NCI-H2196 (cell line): ENCODE measurements around the gene KCTD7.
A peak's percentile ranks its signal among the peaks of the same experiment; 100 is the strongest.
"Not testable (repeated sequence)": the region's sequence is repeated elsewhere in the genome, so short reads cannot be mapped to it uniquely, and the experiment has no call there.

Experiments
- DNase-seq: peaks from one replicate; lab custom pipeline; 2025; ENCODE audit not compliant: unreplicated experiment; lab: John Stamatoyannopoulos, UW

Gene KCTD7

DNA sequence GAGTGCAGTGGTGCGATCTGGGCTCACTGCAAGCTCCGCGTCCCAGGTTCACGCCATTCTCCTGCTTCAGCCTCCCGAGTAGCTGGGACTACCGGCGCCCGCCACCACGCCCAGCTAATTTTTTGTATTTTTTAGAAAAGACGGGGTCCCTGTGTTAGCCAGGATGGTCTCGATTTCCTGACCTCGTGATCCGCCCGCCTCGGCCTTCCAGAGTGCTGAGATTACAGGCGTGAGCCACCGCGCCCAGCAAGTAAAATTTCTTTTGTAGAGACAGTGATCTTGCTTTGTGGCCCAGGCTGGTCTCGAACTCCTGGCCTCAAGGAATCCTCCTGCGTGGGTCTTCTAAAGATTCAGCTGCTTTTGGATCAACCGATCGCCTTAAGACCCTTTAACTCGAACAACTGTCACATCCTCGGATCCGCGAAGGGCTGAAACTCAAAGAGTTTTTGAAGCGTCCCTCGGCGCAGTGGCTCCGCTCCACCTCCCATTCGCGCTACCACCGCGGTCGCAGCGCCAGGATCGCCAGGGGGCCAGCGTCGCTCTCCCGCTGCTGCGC, 25.1 kb downstream of the KCTD7 start:
- DNase-seq, result not testable (repeated sequence)

DNA sequence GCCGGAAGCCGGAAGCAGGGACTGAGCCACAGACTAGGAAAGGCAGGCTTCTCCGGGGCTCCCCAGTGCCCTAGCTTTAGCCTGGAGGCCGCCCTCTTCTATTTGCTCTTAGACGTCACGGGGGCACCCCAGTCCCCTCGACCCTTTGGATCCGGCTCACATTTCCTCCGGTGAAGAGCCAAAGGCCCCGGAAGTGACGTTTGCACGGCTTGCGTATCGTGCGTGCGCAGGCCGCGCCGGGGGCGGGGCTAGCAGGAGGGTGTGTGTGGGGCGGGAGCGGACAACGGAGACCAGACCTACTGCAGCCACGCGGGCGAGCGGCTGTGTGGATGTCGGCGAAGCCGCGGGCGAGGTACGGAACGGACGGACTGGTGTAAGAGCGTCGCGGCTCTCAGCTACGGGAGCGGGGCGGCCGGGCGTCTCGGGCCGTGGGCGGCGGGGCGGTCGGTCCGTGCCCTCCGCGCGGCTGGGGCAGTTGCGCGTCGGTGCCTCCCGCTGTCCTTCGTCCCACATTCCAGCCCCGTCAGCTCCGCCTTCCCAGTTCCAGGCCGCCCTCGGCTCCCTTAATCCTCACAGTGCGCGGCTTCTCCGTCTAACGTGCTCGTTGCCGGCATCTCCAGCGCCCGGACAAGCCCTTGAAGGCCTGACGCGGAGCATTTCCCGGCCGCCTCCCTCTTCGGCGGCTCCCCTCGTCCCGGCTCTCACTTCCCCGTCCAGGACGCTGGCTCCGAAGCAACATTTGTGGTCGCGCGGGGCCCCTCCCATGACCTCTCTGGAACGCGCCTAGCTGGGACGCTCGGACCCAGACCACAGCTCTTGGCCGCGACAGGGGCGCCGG, 25.8 kb downstream of the KCTD7 start:
- DNase-seq, result peak; percentile 99

- not testable (repeated sequence) for DNase-seq
These were observed 26.6 kb downstream of the KCTD7 start for GRCh38 chr7:66655113-66655806.

GRCh38 chr7:66655826-66656485, 27.3 kb downstream of the KCTD7 start:
- not testable (repeated sequence) for DNase-seq

DNA sequence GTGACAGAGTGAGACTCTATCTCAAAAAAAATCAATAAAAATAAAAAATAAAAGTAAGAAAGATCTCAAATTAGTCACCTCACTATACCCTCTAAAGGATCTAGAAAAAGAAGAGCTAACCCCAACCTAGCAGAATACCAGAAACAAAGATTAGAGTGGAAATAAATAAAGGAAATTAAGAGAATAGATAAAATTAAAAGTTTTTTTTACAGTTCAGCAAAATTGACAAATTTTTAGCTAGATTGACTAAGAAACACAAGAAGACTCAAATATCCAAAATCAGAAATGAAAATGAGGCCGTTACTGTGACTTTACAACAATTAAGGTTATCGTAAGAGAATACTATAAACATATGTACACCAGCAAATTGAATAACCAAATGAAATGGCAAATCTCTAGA, 29.1 kb downstream of the KCTD7 start:
- DNase-seq, result no peak

- DNase-seq, result no peak
These were observed 34.1 kb downstream of the KCTD7 start for GRCh38 chr7:66662646-66663264.

DNA sequence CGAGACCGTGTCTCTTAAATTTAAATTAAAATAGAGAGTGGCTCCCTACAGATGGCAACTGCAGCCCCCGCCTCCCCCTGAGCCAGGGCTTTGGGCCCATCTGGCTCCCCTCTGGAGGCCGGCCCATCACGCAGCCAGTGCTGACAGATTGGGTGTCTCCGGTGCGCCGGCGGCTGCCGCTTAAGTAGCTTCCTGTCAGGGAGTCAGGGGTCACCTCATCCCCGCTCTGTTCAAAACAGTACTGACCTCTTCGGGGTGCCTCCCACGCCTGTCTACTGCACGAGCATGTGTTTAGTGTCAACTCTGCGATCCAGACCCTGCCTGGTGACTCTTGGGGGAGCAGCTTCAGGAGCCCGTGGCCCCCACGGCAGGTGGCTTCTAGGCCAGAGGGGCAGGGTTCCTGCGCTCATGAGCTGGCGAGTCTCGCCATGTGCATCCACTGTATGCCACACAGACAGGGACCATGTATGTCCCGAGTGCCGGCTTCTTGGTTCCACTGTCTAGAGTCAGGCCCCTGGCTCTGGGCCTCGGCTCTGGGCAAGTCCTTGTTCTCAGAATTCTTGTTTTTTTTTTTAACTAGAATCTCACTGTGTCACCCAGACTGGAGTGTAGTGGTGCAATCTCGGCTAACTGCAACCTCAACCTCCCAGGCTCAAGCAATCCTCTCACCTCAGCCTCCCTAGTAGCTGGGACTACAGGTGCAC, 36.1 kb downstream of the KCTD7 start:
- DNase-seq, result no peak

GRCh38 chr7:66666313-66666952, 37.8 kb downstream of the KCTD7 start:
- no peak for DNase-seq

GRCh38 chr7:66667023-66667728, 38.5 kb downstream of the KCTD7 start:
- no peak for DNase-seq

DNA sequence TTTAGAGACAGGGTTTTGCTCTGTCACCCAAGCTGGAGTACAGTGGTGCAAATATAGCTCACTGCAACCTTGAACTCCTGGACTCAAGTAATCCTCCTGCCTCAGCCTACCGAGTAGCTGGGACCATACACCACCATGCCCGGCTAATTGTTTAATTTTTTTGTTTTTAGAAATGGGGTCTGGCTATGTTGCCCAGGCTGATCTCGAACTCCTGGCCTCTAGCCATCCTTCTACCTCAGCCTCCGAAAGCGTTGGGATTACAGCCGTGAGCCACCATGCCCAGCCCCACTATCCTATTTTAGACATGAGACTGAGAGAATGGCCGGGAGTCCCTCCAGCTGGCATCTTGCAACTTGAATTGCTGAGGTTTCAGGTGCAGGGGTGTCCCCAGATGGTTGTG, 39.4 kb downstream of the KCTD7 start:
- no peak for DNase-seq

DNA sequence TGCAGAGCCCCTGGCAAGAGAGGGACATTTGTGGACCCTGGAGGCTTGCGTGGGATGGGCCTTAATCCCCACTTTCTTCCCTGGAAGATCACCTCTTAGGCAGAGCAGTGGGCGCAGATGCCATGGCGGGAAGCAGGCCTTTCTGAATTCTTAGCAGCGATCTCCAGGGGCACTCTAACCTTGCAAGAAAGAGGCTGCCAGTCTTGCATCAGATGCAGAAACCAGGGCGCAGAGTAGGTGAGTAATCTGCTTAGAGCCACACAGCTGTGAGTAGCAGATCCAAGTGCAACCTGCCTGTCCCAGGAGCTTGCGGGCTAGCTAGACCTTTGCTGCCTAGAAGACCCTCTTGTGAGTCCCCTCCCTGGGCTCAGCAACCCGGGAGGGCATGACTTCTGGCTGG, 40.0 kb downstream of the KCTD7 start:
- no peak for DNase-seq

GRCh38 chr7:66669088-66669487, 40.4 kb downstream of the KCTD7 start:
- no peak for DNase-seq

- no peak for DNase-seq
These were observed 40.8 kb downstream of the KCTD7 start for GRCh38 chr7:66669496-66669895.

DNA sequence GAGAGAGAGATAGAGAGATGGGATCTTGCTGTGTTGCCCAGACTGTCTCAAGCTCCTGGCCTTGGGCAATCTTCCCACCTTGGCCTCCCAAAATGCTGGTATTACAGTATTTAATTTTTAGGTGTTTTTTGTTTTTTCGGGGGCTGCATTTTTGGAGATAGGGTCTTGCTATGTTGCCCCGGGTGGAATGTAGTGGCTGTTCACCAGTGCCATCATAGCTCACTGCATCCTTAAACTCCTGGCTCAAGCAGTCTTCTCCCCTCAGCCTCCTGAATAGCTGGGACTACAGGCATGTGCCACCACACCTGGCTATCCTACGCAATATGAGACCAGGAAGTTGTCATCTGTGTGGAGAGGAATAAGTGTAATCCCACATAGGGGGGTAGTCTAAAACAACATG, 42.4 kb downstream of the KCTD7 start:
- no peak for DNase-seq

DNA sequence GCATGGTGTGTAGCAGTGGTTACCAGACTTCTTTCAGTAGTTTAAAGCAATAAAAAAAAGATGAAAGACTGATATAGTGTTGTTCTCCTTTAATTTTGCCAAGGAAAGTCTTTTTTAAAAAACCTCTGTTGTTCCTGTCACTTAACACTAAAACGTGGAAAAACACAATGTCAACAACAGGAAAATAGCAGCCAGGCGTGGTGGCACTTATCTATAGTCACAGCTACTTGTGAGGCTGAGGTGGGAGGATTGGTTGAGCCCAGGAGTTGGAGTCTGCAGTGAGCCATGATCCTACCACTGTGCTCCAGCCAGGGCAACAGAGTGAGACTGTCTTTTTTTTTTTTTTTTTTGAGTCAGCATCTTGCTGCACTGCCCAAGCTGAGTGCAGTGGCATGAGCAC, 42.8 kb downstream of the KCTD7 start:
- DNase-seq, result not testable (repeated sequence)

- not testable (repeated sequence) for DNase-seq
These were observed 43.9 kb downstream of the KCTD7 start for GRCh38 chr7:66672432-66673123.

DNA sequence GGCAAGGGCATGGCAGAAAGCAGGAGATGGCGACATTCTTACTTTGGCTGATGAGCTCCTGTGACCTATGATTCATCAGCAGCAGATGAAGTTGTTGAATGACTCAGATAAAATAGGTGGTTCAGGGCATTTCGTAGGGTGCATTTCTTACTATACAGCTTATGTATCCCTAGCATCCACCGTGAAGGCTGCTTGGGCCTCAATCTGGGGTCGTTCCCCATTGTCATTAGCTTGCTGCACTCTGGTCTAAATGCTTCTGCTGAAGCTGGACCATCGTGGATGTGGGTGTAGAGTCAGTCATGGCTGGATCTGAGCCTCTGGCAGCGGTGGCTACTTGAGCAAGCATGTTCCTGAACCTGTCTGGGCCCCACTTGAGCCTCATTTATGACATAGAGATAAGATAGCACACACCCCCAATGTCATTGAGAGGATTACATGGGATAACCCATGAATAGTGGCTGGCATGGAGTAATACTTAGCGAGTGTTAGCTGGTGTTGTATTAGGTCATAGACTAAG, 44.5 kb downstream of the KCTD7 start:
- DNase-seq, result not testable (repeated sequence)

- no peak for DNase-seq
These were observed 51.1 kb downstream of the KCTD7 start for GRCh38 chr7:66679633-66680244.
